ENCODE measurements around the gene CASQ2. TPM values are rescaled to one million over a fixed set of nuclear protein-coding genes. Genes with fewer than 3 reads are reported as not detected.

Gene CASQ2
- total RNA-seq, 1 donor, result not detected

DNA sequence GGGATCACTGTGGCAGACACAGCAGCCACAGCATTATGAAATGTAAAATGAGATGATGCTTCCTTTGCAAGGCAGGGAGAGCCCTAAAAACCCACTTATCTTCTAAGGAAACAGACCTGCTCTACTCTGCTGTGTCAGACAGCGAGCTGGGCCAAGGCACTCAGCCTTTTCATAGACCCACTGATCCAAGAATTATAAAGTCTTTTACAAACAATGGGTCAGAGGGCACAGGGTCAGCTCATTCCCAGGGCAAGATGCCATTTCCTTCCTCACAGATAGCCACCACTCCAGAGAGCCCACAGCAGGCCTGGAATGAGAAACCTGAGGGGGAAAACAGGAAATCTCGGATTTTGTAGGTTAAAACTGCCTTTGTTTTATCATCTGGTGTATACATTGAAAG is 42.9 kb downstream of the CASQ2 start:
- TF ChIP-seq, protein P1, sequence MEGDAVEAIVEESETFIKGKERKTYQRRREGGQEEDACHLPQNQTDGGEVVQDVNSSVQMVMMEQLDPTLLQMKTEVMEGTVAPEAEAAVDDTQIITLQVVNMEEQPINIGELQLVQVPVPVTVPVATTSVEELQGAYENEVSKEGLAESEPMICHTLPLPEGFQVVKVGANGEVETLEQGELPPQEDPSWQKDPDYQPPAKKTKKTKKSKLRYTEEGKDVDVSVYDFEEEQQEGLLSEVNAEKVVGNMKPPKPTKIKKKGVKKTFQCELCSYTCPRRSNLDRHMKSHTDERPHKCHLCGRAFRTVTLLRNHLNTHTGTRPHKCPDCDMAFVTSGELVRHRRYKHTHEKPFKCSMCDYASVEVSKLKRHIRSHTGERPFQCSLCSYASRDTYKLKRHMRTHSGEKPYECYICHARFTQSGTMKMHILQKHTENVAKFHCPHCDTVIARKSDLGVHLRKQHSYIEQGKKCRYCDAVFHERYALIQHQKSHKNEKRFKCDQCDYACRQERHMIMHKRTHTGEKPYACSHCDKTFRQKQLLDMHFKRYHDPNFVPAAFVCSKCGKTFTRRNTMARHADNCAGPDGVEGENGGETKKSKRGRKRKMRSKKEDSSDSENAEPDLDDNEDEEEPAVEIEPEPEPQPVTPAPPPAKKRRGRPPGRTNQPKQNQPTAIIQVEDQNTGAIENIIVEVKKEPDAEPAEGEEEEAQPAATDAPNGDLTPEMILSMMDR (IDR thresholded peaks at IDR 0.05; ENCODE audit: insufficient read depth, low read depth, low read length), result no peak
- DNase-seq (ENCODE audit: low read depth), result peak; percentile 81
- H3K4me3 ChIP-seq (ENCODE audit: low read depth, low read length), result no peak overlapping the region

DNA sequence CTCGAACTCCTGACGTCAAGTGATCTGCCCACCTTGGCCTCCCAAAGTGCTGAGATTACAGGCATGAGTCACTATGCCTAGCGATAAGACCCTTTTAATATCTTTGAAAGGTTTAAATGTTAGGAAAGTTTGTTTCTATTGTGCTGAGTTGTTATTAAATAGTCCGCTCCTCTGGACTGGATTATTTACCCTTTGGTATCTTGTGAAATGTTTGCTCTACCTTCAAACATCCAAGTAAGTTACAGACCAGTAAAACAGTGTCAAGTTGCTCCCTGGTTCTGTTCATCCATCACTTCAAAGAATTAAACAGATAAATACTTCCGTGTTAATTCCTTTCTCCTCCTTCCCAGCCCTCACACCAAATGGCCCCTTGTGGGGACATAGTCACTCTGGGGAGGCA is 44.8 kb downstream of the CASQ2 start:
- TF ChIP-seq, protein P1 (IDR thresholded peaks at IDR 0.05; ENCODE audit: insufficient read depth, low read depth, low read length), result no peak
- no peak overlapping the region for H3K4me3 ChIP-seq (ENCODE audit: low read depth, low read length)
- no peak for DNase-seq (ENCODE audit: low read depth)

DNA sequence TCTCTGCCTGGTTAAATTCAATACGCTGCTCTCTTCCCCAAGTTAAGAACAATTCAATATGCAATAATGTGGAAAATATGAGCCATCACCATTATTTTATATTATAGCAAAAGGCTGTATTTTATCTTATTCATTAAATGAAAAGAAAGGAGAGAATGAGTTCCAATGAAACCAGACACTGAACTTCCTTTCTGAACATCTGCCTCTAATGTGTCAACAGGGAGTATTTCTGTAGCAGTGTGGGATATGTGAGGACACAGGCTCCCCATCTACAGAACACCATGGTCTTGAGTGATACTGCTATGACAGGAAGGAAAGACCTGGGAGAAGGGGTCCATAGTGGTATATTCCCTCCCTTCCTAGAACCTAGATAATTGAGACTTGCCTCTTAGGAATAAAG is 46.3 kb downstream of the CASQ2 start:
- H3K4me3 ChIP-seq (ENCODE audit: low read depth, low read length), result no peak overlapping the region
- TF ChIP-seq, protein P1 (IDR thresholded peaks at IDR 0.05; ENCODE audit: insufficient read depth, low read depth, low read length), result no peak
- DNase-seq (ENCODE audit: low read depth), result no peak

DNA sequence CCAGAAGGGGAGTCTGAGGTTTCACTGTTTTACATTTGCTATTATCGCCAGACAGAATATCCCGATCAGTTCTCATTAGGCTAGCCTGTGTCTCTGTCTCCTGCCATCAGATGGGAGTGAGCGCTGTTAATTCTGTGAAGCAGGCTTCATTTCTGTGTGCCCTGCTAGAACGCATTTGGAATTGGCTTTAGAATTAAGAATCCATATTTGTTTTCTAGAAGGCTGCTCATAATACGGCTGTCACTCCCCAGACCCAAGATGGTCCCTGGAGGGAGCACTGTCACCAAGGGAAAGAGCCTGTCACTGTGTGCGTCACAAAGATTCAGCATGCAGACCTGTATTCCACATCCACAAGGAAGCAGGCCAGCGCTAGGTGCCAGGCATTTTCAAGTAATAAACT is 49.2 kb downstream of the CASQ2 start:
- TF ChIP-seq, protein P1 (IDR thresholded peaks at IDR 0.05; ENCODE audit: insufficient read depth, low read depth, low read length), result no peak
- no peak for DNase-seq (ENCODE audit: low read depth)
- no peak overlapping the region for H3K4me3 ChIP-seq (ENCODE audit: low read depth, low read length)

DNA sequence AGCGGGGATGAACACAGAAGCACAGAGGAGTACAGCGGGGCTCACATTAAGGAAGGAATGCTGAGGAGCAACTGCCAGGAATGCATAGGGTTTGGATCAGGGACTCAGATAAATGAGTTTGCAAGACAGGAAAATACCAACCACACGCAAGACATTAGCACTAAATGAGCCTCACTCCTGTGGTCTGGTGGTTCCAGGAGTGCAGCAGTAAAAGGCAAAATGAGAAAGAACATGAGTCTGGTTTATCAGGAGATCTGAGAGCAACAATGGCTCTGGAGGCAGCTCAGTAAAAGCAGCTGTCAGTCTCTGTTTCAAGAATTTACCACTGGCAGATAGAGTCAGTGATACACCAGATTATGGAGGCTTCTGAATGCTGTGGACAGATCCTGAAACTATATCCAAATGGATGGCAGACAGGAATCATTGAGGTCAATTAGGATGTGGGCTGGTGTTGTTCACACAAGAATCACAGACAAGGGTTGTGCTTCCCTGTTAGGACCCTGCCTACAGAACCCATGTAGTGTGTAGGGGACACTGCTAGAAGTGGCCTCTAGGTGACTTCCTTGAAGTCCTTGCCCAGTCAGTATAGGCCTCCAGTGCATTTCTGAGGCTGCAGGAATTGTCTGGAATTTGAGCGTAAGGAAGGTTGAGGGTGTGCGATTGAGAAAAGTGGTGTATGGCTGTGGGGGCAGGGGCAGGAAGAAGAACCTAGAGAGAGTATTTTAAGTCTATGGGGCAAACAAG is 50.3 kb downstream of the CASQ2 start:
- TF ChIP-seq, protein P1 (IDR thresholded peaks at IDR 0.05; ENCODE audit: insufficient read depth, low read depth, low read length), result no peak
- DNase-seq (ENCODE audit: low read depth), result no peak
- no peak overlapping the region for H3K4me3 ChIP-seq (ENCODE audit: low read depth, low read length)

DNA sequence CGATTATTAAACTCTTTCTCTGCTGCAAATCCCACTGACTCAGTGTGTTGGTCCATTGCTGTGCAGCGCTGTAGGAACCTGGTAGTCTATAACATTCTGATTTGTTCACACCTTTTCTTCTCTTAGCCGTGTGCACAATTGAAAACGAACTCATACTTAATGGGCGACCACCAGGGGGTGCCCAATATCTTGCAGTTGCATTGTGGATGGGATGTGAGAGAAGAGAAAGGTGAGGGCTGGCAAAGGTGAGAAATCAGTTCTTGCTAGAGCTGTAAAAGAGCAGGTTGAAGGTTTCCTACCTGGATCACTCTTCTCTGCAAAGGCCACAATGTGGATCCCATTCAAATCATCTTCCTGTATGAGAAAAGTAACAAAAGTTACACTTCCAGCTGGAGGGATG is 51.0 kb downstream of the CASQ2 start:
- DNase-seq (ENCODE audit: low read depth), result peak; percentile 64
- H3K4me3 ChIP-seq (ENCODE audit: low read depth, low read length), result no peak overlapping the region
- TF ChIP-seq, protein P1 (IDR thresholded peaks at IDR 0.05; ENCODE audit: insufficient read depth, low read depth, low read length), result peak; percentile 54
